ENCODE data around the gene ACAT2. TPM values are rescaled to one million over a fixed set of nuclear protein-coding genes. Genes with fewer than 3 reads are reported as not detected.
"Not testable (repeated sequence)": the region's sequence is repeated elsewhere in the genome, so short reads cannot be mapped to it uniquely, and the experiment has no call there.

Gene ACAT2
- polyA plus RNA-seq, 10 donors: 13.1 to 32.0 (median 19.0) TPM

DNA sequence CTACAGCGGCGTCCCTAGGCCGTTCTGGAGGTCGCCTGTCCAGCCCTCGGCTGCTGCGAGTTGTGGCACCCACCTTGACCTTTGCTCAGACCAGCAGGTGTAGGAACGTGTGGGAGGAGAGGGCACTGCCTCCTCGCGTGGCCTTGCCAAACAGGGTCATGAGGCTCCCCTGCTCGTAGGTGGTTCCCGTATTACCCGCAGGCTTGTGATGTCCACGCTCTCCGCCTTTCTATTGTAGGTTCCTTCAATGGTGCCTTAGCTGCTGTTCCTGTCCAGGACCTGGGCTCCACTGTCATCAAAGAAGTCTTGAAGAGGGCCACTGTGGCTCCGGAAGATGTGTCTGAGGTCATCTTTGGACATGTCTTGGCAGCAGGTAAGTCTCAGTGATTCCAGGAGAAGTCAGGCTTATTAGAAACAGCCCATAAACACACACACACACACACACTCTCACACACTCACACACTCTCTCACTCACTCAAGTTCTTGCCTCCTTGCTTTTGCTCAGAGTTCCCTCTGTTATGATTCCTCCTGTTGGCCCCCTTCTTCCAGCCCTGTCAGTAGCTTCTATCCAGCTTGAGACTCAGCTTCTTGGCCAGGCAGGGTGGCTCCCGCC, 942 bp downstream of the ACAT2 start:
- peak in 1 of 3 donors; percentile 12 for DNase-seq

DNA sequence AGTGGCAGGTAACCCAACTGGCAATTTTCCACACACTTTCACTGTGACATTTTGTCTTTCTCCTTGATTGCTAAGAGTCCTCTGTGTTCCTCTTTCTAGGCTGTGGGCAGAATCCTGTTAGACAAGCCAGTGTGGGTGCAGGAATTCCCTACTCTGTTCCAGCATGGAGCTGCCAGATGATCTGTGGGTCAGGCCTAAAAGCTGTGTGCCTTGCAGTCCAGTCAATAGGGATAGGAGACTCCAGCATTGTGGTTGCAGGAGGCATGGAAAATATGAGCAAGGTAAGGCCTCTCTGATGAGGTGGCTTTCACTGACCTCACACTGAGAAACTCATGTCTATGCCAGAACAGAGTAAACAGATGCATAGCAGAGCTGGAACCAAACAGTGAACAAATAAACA, 5.1 kb downstream of the ACAT2 start:
- no peak for DNase-seq

DNA sequence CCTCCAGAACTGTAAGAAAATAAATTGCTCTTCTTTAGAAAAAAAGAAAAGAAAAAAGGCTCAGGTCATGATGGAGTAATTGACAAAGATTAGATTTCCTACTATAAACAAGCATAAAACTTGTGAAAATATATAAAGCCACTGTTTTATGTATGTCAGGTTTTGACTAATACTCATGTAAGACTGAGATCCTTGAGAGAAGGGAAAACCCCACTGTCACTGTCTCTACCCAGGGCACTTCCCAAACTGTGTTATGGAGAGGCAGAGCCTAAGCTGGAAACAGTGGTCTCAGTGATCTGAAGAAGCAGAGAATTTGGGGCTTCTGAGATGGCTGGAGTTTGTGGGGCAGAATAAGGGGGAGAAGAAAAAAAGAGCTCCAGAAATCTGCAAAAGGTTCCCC, 7.6 kb downstream of the ACAT2 start:
- DNase-seq: no peak

DNA sequence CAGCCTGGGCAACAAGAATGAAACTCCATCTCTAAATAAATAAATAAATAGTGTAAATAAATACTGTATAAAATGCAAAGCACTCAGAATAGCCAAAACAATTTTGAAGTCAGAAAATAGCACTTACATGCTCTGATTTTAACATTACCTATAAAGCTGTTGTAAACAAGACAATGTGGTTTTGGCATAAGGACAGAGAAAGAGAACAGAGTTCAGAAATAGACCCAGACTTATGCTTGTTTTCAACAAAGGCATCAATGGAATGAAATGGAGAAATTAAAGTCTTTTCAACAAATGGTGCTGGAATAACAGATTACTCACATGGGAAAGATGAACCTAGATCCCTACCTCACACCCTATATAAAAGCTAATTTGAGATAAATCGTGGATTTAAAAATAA, 10.4 kb downstream of the ACAT2 start:
- DNase-seq: no peak

DNA sequence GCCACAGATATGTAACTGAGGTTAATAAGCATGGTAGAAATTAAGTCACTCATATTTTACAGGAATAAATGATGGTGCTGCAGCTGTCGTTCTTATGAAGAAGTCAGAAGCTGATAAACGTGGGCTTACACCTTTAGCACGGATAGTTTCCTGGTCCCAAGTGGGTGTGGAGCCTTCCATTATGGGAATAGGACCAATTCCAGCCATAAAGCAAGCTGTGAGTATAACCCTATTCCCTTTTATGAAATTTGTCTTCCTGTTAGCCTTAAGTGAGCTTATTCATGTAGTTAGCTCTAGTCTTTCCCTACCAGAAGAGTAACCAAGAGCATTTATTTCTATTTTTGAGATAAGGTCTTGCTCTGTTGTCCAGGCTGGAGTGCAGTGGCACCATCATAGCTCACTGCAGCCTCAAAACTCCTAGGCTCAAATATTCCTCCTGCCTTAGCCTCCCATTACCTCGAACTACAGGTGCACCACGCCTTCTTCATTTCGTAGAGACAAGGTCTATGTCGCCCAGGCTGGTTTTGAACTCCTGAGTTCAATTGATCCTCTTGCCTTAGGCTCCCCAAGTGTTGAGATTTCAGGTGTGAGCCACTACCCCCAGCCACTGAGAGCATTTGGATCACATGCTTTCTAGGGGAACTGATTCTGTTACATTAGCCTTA, 15.5 kb downstream of the ACAT2 start:
- no peak for DNase-seq

DNA sequence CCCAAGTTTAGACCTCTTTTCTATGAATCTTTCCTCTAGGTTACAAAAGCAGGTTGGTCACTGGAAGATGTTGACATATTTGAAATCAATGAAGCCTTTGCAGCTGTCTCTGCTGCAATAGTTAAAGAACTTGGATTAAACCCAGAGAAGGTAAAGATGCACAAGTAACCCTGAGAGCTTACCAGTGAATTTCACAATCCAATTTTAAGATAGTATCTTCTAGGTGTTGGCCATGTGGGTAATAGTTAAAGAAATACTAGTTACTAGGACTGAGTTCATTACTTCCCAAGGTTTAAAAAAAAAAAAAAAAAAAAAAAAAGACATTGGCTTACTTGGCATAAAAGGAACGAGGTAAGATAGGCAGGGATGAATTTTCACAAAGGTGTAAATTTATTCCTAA, 16.3 kb downstream of the ACAT2 start:
- DNase-seq: no peak

DNA sequence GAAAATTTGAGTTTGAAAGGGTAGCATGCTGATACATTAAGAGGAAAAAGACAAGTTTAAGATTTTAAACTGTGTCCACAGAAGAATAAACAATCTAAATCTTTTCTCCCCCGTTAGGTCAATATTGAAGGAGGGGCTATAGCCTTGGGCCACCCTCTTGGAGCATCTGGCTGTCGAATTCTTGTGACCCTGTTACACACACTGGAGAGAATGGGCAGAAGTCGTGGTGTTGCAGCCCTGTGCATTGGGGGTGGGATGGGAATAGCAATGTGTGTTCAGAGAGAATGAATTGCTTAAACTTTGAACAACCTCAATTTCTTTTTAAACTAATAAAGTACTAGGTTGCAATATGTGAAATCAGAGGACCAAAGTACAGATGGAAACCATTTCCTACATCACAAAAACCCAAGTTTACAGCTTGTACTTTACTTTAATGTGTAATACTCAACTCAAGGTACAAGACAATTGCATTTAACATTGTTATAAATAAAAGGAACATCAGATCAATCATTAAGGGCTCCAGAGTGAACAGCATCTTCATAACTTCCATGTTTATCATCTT, 16.8 kb downstream of the ACAT2 start:
- no peak for DNase-seq

DNA sequence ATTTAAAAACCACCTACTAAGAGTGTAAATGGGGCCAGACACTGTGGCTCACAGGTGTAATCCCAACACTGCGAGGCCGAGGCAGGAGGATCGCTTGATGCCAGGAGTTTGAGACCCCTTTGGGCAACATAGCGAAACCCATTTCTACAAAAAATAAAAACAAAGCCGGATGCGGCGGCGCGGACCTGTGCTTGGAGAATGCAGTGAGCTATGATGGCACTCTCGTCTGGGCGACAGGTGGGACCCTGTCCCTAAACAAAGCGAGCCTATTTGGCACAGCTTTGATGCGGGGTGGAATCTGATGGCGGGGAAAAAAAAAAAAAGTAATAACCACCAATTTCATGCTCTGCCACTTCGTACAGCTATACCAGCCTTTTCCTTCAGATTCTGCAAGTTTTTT, 26.4 kb downstream of the ACAT2 start:
- DNase-seq: peak in 1 of 3 donors; percentile 7

DNA sequence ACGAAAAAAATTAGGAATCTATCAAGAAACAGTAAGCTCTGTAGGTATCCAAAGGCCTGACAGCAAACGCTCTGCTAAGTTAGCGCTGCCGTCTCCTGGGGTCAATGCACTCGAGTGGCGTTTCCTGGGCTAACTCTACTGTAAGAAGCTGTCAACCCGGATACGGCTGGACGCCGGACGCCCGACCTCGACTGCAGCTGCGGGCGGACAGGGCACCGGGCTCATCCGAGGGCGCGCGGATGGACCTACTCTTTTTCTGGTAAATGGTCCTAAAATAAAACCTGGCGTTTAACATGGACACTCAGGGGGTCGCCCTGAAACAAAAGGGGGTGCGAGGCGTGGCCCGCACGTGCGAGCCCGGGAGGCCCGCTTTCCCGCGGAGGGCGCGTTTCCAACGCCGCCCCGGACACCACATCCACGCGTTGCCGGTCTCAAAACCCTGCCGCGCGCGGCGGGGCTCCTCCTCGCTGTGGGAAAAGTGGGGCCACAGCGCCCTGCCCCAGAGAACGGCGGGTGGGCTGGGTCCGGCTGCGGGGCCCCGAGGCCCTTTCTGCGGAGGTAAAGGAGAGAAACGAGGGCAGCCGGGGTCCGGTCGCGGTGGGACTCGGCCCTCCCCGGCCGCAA, 27.0 kb downstream of the ACAT2 start:
- DNase-seq: peak; percentile 15 to 65 (median 34)

DNA sequence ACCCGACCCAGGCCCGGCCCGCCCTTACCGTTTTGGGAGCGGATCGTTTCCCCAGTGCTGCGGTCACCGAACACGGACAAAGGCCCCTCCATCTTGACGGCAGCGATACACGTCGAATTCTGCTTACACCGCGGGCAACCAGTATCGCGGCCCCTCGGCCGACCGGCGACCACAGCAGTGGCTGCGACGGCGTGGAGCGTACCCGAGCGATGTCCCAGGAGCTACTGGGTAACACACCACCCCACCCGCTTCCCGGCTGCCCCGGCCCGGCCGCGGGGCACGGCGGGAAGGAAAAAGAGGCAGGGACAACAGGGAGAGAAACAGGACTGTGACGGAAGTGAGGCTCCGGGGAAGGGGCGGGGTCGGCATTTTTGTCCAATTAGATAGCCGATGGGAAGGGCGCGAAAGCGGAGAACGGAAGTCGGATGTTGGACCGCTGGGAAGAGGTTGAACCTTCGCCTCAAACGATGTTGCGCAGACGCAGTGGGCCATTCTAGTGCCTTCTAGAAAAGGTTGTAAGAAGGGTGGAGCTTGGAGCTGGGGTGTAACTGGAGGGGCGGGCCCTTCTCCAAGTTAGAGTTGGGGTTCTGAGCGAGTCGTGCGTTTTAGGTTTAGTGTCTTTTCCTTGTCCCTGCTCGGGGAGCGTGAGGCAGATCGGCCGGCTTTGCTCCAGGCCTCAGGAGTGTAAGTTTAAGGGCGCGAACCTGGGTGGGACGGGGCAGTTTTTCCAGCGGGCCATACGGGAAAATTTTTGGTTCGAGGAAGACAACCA, 27.7 kb downstream of the ACAT2 start, which contains the start of gene TCP1:
TSS of gene TCP1 (minus strand) at position 226 of the 772 bp plus-strand sequence. CDS start at position 92, 134 bp downstream.
- DNase-seq: peak; percentile 100

DNA sequence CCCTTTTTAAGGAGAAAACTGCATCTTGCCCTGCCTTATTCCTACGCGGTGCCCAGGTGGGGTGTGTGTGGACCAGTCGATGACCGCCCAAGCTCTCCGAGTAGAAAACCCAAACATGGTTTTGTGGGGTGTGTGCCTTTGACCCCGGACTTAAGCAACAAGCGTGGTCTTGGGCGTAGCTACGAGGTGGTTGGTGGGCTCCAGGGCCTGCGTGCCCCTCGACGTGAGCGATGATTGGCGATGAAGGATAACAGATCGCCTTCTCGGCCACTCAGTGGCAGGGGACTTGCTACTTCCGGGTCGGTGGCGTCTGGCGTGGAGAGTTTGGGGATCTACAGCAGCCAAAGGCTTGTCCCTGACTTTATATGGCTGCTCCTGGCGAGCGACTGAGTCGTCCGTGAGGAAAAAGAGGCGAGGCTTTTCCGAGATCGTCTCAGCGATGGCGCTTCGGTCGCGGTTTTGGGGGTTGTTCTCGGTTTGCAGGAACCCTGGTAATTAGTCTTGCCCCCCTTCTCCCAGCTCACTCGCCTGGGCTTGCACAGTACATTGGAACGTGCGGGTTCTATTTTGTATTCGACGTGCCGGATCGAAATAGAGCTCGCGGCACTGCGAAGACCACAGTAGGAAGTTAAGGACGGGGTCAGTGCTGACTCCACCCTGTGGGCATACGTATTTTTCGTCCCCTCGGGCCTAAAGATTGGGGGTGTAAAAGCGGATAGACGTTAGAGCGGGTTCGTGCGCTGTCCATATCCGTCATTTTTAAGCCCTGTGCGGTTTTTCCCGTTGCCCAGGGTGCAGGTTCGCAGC, 28.5 kb downstream of the ACAT2 start, which contains the start of gene MRPL18:
TSS of gene MRPL18 (plus strand) at position 319 of the 807 bp plus-strand sequence. CDS start at position 440, 121 bp downstream.
- peak; percentile 97 to 99 (median 98) for DNase-seq

DNA sequence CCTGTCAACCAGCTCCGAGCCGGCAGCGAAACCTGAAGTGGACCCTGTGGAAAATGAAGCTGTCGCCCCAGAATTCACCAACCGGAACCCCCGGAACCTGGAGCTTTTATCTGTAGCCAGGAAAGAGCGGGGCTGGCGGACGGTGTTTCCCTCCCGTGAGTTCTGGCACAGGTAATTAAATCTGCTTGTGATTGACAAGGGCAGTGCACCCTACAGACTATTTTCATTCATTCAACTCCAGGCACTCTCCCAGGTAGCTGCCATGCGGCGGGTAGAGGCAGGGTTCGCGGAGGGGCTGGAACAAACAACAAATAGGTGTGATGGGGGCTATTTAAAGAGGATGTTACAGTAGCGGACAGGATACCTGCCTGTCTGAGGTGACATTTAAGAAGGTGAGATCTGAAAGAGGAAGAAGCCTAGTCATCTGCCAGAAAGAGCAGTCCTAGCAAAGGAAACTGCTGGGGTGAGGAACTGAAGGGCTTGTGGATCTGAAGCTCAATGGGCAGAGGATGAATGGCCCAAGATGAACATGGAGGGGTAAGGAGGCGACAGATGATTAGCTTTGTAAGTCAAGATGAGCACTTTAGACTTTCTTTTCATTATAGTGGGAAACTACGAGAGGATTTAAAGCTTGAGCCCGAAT, 29.2 kb downstream of the ACAT2 start:
- DNase-seq: peak in 2 of 3 donors; percentile 2

DNA sequence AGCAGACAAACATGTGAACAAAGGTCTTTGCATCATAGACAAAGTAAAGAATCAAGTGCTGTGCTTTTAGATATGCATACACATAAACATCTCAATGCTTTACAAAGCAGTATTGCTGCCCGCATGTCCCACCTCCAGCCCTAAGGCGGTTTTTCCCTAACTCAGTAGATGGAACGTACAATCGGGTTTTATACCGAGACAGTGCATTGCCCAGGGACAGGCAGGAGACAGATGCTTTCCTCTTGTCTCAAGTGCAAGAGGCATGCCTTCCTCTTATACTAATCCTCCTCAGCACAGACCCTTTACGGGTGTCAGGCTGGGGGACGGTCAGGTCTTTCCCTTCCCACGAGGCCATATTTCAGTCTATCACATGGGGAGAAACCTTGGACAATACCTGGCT, 33.1 kb downstream of the ACAT2 start:
- DNase-seq: not testable (repeated sequence)

DNA sequence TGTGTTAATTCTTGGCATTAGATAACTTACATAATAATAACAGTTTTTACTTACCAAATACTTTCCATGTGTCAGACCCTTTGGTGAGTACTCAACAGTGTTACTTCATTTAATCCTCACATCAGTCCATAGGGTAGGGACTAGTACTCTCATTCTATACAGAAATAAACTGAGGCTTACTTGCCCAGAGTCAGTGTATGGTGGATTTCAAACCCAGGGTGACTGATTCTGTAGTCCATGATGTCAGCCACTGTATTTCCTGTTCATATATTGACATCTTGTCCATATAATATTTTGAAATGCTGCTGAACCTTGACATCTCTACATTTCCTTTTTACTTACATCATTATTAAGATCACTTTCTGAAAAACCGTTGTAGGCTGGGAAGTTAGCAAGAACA, 35.7 kb downstream of the ACAT2 start:
- no peak for DNase-seq

DNA sequence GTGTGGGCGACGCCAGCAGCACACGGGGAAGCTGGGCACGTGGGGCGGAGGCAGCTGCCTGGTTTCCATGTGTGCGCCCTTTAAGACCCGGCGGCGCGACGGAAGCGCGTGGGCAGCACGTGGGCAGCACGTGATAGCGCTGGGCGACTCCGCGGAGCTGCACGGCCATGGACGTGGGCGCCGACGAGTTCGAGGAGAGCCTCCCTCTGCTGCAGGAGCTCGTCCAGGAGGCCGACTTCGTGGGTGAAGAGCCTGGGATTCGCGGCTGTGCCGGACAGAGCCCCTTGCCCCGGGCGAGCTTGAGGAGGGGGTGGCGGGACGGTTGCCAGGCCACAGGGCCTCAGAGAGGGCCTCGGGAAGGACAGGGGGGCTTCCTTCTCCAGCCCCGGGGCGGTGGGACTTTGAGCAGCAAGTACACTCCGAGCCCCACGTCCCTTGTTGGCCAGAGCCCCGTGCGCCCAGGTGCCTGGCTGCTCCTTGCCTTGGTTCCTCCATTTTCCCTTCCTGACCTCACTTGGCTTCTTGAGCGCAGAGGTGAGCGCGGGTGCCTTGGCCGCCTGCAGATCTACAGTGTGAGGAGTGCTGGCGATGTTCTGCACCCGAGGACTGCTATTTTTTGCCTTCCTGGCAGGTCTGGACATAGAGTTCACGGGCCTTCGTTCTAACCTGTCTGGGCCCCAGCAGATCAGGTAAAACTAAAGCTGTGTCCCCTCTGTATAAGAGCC, 38.5 kb downstream of the ACAT2 start, which contains the start of gene PNLDC1:
TSS of gene PNLDC1 (plus strand) at position 136 of the 725 bp plus-strand sequence. CDS start at position 168, 32 bp downstream.
- DNase-seq: no peak

DNA sequence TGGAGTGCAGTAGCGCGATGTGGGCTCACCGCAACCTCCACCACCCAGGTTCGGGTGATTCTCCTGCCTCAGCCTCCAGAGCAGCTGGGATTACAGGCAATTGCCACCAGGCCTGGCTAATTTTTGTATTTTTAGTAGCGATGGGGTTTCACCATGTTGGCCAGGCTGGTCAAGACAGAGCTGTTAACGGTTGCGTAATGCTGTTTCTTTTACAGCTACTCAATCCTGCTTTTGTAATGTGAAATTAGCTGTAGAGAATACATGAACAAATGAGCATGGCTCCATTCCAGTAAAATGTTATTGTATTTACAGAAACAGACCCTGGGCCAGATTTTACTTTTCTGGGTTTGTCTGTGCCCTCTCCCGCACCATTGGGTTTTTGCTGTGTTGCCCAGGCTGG, 40.1 kb downstream of the ACAT2 start:
- DNase-seq: no peak

DNA sequence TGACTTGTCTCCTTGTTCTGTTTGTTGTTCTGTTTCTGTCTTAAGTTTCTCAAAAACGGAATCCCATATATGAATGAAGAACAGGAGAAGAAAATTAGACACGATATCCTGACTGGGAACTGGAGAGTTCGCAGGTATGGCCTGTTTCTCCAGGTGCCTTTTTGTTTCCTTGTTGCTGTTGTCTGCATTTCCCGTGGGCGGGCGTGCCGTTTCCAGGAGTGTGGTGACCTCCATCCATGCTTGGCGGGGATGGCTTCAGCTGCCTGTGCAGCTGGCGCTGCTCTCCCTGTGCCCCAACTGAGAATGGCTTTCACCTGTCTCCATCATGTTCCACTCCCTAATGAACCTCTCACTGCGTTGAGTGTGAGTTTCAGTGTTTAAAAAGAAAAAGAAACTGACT, 42.7 kb downstream of the ACAT2 start:
- DNase-seq: no peak

DNA sequence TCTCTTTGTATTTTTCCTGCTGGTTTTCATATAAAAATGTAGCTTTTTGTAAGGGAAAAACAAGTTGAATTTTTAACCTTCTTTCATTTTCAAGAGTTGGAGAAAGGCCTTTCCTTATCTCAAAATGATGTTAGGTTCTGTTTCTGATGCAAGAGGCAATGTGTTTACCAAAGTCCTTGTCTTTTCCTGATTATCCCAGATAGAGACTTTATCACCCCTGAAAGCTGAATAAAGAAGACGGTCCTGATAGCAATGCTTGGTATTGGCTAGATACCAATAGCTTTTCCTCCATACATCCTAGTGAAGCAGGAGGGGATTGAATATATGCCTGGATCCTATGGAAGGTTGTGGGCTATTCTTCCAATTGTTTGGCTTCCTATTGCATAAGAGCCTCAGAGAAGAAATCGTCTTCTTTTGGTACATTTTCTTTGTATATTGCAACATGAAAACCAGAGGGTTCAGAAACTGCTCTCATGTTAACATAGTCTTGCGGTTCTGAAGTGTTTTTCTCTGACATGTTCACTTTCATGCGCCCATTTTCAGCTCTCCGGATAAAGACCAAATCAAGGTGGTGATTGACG, 43.7 kb downstream of the ACAT2 start:
- DNase-seq: no peak

DNA sequence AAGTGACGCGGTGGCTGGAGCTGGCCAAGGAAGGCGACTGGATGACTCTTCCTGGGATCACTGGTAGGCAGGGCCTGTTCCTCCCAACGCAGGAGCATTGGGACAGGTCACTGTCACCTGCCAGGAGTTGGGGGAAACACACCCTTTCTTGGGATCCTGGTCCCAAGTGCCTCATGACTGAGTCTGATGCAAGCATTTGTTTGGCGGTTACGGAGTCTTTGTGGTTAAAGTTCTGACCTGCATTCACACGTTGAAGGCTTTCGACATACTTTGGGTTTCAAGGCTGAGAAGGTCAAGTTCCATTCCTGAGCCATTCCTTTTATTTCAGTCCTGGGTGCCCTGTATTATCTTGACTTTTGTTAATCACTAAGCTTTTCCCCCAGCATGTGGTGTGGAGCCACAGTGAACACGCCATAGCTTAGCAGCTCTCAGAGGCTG, 44.2 kb downstream of the ACAT2 start:
- DNase-seq: no peak
